Peyer's patch (tissue), 4 donors: ENCODE measurements around the gene PEX1.

Source experiments
- POLR2A ChIP-seq, 2 donors: fragments of 450-650 bp; IDR thresholded peaks; one replicate each; pipeline ENCODE4 v1.5.1; 2017; ENCODE audit warnings: antibody characterized with exemption in 2 of 2, mild to moderate bottlenecking in 2 of 2, moderate library complexity in 2 of 2
- TF ChIP-seq, protein P1 (sequence below), 6 experiments: fragments of 450-650 bp in 4 of 6; fragments of 200-600 bp in 2 of 6; sonication (generic) in 1 of 6; IDR thresholded peaks; one replicate each; pipeline ENCODE4 v1.5.1; 2017 to 2019; ENCODE audit warnings: antibody characterized with exemption in 6 of 6, mild to moderate bottlenecking in 3 of 6, moderate library complexity in 1 of 6

DNA sequence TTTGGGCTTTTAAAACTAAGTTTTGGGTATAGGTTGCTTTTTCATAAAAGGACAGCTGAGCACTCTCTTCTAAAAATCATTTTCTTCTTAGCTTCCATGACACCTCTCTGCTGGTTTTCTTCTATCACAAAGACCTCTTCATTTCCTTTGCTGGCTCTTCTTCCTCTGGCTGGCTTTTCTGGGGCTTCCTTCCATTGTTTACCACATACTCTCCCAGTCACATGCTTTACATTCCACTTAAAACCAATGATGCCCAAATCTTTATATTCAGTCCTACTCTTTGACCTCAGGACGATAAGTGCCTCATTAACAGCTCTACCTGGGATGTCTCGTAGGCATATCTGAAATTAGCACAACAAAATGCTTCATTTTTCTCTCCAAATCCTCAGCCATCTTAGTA is 35.0 kb upstream of the PEX1 start:
- TF ChIP-seq, protein P1, sequence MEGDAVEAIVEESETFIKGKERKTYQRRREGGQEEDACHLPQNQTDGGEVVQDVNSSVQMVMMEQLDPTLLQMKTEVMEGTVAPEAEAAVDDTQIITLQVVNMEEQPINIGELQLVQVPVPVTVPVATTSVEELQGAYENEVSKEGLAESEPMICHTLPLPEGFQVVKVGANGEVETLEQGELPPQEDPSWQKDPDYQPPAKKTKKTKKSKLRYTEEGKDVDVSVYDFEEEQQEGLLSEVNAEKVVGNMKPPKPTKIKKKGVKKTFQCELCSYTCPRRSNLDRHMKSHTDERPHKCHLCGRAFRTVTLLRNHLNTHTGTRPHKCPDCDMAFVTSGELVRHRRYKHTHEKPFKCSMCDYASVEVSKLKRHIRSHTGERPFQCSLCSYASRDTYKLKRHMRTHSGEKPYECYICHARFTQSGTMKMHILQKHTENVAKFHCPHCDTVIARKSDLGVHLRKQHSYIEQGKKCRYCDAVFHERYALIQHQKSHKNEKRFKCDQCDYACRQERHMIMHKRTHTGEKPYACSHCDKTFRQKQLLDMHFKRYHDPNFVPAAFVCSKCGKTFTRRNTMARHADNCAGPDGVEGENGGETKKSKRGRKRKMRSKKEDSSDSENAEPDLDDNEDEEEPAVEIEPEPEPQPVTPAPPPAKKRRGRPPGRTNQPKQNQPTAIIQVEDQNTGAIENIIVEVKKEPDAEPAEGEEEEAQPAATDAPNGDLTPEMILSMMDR (IDR thresholded peaks at IDR 0.05) = no peak
- no peak for TF ChIP-seq POLR2A (IDR thresholded peaks at IDR 0.05)
